ENCODE data around the gene FKBP1B. TPM values are rescaled to one million over a fixed set of nuclear protein-coding genes. Genes with fewer than 3 reads are reported as not detected.
"Not testable (repeated sequence)": the region's sequence is repeated elsewhere in the genome, so short reads cannot be mapped to it uniquely, and the experiment has no call there.

The FKBP1B gene
- polyA plus RNA-seq, 3 donors = 5.2 to 10.1 (median 7.2) TPM

- peaks cover 0 to 2% (median 0%) of the 10 kb centered on the region in 3 donors for H3K27me3 Mint-ChIP-seq (ENCODE audit: low read depth in 3 of 3)
- Histone ChIP-seq H3K4me2 (replicated peaks; ENCODE audit: extremely low read depth, low read length, poor library complexity, severe bottlenecking) (no peak overlapping the region), H3K36me3 (replicated peaks in 1 of 2; ENCODE audit: control insufficient read depth in 1 of 2, insufficient read depth in 2 of 2, low read length in 2 of 2) (peaks cover 13 to 18% of the 10 kb centered on the region in 2 donors), H3K4me1 (ENCODE audit: control insufficient read depth in 1 of 2, insufficient read depth in 2 of 2, low read length in 2 of 2) (no peaks in the 10 kb centered on the region), H3K79me2 (ENCODE audit: insufficient read depth, low read length) (no peaks in the 10 kb centered on the region), H2AFZ (ENCODE audit: insufficient read depth, low read depth, low read length, poor library complexity, severe bottlenecking) (no peak overlapping the region), H3K4me3 (replicated peaks in 1 of 3; ENCODE audit: low read depth in 2 of 3, low read length in 3 of 3) (no peak overlapping the region), H3K9me3 (replicated peaks in 1 of 2; ENCODE audit: control insufficient read depth in 1 of 2, insufficient read depth in 1 of 2, low read length in 2 of 2) (peaks cover 6 to 22% of the 10 kb centered on the region in 2 donors), H4K20me1 (ENCODE audit: insufficient read depth, low read length) (no peaks in the 10 kb centered on the region), H3K9ac (ENCODE audit: insufficient read depth, low read length, poor library complexity, severe bottlenecking) (no peak overlapping the region), H3K27me3 (ENCODE audit: control insufficient read depth in 2 of 2, insufficient read depth in 2 of 2, low read length in 2 of 2) (no peaks in the 10 kb centered on the region), H3K27ac (ENCODE audit: low read depth in 1 of 2, low read length in 2 of 2) (no peak overlapping the region)
- DNase-seq = no peak
- no peak for TF ChIP-seq CTCF (IDR thresholded peaks at IDR 0.05)
- peaks cover 17 to 35% of the 10 kb centered on the region in 2 donors for H3K36me3 Mint-ChIP-seq
- no peak overlapping the region for H3K27ac Mint-ChIP-seq
- no peak overlapping the region for H3K4me3 Mint-ChIP-seq
- WGBS (ENCODE audit: insufficient coverage) = no CpG with 5 or more reads among the region's 1 CpG
- no peaks in the 10 kb centered on the region for H3K4me1 Mint-ChIP-seq
- intact Hi-C loops (cut with micrococcal nuclease) = no loop called here
- peaks cover 21 to 40% (median 34%) of the 10 kb centered on the region in 7 donors for H3K9me3 Mint-ChIP-seq
Observed at GRCh38 chr2:24107336-24107735, 57.8 kb downstream of the FKBP1B start.

GRCh38 chr2:24109431-24109830 is 59.9 kb downstream of the FKBP1B start:
- H3K4me3 ChIP-seq (replicated peaks in 1 of 3; ENCODE audit: low read depth in 2 of 3, low read length in 3 of 3); H3K4me1 Mint-ChIP-seq; H3K36me3 ChIP-seq (replicated peaks in 1 of 2; ENCODE audit: control insufficient read depth in 1 of 2, insufficient read depth in 2 of 2, low read length in 2 of 2); H3K27me3 Mint-ChIP-seq (ENCODE audit: low read depth in 3 of 3); H3K4me2 ChIP-seq (replicated peaks; ENCODE audit: extremely low read depth, low read length, poor library complexity, severe bottlenecking); DNase-seq; H4K20me1 ChIP-seq (ENCODE audit: insufficient read depth, low read length); H2AFZ ChIP-seq (ENCODE audit: insufficient read depth, low read depth, low read length, poor library complexity, severe bottlenecking); H3K79me2 ChIP-seq (ENCODE audit: insufficient read depth, low read length); H3K4me3 Mint-ChIP-seq; intact Hi-C loops (cut with micrococcal nuclease); H3K4me1 ChIP-seq (ENCODE audit: control insufficient read depth in 1 of 2, insufficient read depth in 2 of 2, low read length in 2 of 2); H3K27ac ChIP-seq (ENCODE audit: low read depth in 1 of 2, low read length in 2 of 2); H3K9ac ChIP-seq (ENCODE audit: insufficient read depth, low read length, poor library complexity, severe bottlenecking); H3K27me3 ChIP-seq (ENCODE audit: control insufficient read depth in 2 of 2, insufficient read depth in 2 of 2, low read length in 2 of 2); H3K27ac Mint-ChIP-seq: not testable (repeated sequence)
- H3K9me3 ChIP-seq (replicated peaks in 1 of 2; ENCODE audit: control insufficient read depth in 1 of 2, insufficient read depth in 1 of 2, low read length in 2 of 2) = peaks cover 5 to 12% of the 10 kb centered on the region in 2 donors
- Mint-ChIP-seq H3K36me3 (peaks cover 17 to 26% of the 10 kb centered on the region in 2 donors), H3K9me3 (peaks cover 21 to 38% (median 30%) of the 10 kb centered on the region in 7 donors)
- no CpG with 5 or more reads among the region's 1 CpG for WGBS (ENCODE audit: insufficient coverage)

All from CD14-positive monocyte (primary cell).